ENCODE results near the gene CREBBP. TPM values are rescaled to one million over a fixed set of nuclear protein-coding genes. Genes with fewer than 3 reads are reported as not detected.

CREBBP gene
- total RNA-seq, 1 donor from 2014 or later: 105 TPM

Other genes starting within 250 kb of the CREBBP start
- 19.6 TPM for gene DNASE1, start 226.0 kb downstream of the CREBBP start, total RNA-seq
- 76.1 TPM for gene TRAP1, start 163.2 kb downstream of the CREBBP start, total RNA-seq
- 11.1 TPM for gene ADCY9, start 235.7 kb upstream of the CREBBP start, total RNA-seq